Endothelial cell of hepatic sinusoid (primary cell): ENCODE measurements around the gene RFX3.

Experiments
- in situ Hi-C: cut with HindIII; loops from 2 replicates; pipeline ENCODE4 v1.10.0; 2017; ENCODE audit warnings: low sequenced_read_pairs

RFX3 gene

GRCh38 chr9:3525836-3526164 is at the start of gene RFX3:
Gene RFX3, minus strand, starts transcription at chr9:3526001. Its CDS starts 130,413 bp downstream, at chr9:3395588.
- in situ Hi-C loops: no loop called here

- in situ Hi-C loops: no loop called here
Observed at GRCh38 chr9:3571500-3571899, 45.7 kb upstream of the RFX3 start.

GRCh38 chr9:3569529-3569928 is 43.7 kb upstream of the RFX3 start:
- in situ Hi-C loops: no loop called here

DNA sequence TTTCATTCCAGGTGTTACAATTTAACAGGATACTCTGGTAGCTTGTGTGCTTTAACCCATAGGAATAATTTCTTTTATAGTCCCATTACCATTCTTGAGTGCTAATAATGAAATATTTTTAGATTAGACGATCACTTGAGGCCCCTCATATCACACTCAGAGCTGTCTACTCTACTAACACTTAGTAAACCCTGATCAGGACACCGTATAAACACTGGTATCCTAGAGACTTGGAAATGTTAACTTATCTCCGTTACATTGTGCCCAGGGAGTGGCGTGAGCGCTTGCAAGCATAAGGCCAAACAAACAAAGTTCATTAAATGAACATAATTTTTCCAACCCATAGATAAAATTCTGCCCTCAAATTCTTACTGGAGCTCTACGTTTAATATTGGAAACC is 42.2 kb upstream of the RFX3 start:
- in situ Hi-C loops: no loop called here

DNA sequence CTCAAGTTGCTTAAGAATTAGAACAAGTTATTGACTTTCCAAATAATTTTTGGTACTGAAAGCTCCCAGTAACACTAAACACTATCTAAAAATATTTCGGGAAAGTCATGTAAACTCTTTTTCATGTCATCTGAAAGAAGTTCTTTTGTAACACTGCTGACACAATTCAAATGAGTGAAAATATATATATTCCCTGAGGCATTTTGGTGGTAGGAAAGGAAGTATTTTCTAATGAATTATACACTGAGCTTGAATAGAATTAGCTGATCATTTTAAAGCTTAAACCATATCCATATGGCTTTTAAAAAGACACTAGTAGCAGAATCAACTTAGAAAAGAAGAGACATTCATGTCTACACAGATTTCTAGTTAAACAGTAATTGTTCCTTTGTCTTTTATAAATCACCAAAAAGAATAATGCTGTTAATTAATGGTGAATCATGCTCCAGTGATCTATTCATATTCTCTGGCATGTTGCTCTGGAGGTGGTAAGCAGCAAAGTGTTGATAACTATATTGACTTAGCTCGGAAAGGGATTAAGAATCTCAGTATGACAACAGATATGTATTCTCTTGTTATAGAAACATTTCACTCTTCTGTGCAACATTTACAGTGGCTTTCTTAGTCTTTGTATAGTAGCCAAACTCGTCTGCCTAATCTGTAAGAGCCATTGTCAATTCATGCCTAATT is 27.4 kb upstream of the RFX3 start:
- in situ Hi-C loops: no loop called here

- in situ Hi-C loops: no loop called here
Observed at GRCh38 chr9:3549225-3549624, 23.4 kb upstream of the RFX3 start.

- in situ Hi-C loops: no loop called here
Observed at GRCh38 chr9:3548648-3549047, 22.8 kb upstream of the RFX3 start.

DNA sequence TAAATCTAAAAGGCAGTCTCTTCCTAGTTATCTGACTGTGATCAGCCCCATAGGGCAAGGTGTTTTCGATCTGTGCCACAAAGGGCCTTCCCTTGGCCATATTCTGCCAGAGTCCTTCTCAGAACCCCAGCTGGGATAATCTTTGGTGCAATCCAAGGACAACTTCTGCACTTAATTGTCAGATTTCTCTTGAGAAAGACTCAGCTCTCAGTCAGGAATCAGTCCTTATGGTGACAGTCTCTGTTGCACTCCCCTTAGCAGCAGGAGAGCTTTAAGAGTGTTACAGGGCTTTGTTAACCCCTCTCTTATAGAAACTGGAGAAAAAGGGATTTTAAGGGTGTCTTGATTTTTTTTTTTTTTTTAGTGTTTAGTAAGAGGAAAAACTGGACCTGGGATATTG is 15.4 kb upstream of the RFX3 start:
- in situ Hi-C loops: no loop called here

GRCh38 chr9:3534614-3535404 is 9.0 kb upstream of the RFX3 start:
- in situ Hi-C loops: no loop called here

DNA sequence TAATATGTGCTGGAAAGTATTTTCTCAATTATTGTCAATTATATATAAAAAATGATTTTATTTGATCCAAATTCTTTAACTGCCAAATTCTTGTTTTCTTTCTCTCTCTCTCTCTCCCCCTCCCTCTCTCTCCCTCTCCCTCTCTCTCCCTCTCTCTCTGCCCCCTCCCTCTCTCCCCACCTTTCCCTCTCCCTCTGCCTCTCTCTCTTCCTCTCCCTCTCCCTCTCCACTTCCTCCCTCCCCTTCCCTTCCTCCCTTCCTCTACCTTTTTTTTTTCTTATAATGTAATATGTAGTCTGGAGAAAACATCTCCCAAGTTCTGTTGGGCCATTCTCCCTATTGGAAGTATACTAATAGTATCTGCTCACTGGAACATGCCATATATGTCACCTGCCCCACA is 6.4 kb upstream of the RFX3 start:
- in situ Hi-C loops: no loop called here

DNA sequence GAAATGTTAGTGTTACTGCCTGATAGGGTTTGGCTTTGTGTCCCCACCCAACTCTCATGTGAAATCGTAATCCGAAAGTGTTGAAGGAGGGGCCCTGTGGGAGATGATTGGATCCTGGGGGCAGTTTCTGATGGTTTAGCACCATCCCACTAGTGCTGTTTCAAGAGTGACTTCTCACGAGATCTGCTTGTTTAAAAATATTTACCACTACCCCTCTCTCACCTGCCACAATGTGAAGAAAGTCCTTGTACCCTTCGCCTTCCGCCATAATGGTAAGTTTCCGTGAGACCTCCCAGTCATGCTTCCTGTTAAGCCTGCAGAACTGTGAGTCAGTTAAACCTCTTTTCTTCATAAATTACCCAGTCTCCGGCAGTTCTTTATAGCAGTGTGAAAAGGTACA is 2.6 kb upstream of the RFX3 start:
- in situ Hi-C loops: no loop called here

DNA sequence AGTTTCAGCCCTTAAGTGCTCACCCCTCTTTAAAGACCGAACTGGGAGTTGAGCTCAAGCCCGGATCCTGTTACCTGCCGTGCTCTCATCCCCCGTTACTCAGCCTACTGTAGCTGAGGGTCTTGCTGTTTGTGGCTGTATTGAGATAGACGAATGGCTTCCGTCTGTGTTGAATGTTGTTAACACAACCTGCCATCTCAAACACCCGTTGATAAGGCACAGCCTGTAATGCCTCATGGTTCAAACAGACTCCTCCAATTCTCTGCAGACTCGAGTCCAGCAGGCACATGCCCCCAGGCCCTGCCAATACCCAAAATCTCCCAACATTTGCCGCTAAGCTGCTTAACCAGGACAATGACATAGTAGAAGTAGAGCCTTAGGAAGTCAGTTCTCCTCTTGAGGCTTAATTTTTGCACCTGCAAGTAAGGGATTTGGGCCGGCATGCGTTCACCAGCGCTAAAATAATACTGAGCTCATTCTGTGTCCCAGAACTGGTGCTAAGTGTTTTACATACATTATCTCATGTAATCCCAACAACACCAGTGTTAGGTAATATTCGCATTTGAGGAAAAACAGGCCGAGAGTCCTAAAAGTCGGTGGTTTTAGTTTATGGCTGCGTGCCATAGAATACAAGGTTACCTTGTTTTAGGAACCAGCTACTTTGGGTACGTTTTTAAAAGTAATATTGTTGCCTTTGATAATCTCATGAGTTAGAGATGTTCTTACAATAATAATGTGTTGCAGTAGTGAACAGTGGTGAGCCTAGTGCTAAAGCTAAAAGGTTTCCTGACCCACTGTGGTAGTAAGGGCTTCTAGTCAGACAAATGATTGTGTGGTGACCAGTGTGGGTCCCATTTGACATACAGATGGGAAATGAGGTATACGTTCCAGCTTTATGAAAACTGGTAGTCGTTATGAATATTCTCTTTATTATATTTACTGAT is 1.5 kb upstream of the RFX3 start:
- in situ Hi-C loops: no loop called here

DNA sequence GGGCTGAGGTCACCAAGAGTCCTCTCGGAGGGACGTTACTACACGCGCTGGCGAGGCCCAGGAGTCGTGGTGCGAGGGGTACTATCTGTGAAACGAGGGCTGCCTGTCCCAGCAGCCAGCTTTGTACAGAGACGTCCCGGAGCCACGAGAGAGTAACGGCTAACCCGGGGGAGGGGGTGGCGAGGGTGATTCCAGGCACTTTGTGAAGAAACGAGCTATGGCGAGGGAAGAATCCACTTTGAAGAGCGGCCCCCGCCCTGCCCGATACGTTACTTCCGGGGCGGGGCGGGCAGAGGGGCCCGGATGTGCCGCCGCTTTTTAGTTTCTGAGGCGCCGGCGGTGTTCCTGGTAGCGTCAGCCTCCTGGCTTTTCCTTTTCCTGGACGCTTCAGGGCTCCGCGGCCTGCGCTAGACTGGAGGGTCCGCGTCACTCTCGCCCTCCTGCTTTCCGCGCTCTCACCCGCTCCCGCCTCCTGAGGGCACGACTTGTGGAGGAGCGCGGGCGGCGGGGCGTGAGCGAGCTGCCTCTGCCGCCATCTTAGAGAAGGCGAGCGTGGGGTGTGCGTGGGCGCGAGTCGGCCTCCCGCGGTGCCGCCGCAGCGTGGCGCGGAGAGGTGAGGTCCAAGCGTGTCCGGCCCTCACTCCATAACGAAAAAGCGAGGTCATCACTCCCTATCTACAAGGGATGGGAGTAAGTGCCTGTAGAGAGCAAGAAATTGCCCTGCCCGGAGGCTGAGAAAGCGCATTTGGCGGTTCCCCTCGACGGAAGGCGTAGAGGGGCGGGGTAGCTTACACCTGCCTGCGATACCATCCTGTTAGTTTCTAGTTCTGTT is 580 bp upstream of the RFX3 start:
- in situ Hi-C loops: no loop called here

DNA sequence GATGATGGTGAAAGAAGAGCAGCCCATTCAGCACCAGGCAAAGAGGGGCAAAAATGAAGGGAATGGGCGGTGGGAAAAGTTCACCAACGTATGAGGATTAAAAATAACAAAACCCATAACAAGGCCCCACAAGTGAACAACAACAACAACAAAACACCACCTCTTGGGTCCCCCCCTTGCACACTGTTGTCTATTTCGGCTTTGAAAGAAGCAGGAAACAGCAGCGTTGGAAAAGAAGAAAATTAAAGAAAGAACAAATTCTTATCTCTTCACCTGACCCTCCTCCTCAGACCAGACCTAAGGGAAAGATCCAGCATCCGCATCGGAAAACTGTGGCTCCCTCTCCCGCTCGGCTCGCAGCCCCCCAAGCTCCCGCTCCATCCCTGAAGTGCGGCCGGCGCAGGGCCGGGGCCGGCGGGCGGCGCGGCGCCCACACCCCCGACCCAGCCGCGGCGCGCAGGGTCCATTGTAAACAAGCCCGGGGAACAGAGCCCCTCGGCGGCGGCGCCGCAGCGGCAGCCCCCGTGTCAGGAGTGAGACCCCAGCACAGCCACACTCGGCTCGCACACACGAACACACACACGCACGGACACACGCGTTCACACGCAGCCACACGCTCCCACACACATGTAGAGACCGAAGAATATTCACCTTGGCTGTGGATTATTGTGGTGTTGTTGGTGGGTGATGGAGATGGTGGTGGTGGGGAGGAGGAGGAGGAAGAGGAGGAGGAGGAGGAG is 535 bp downstream of the RFX3 start:
- in situ Hi-C loops: no loop called here

GRCh38 chr9:3521966-3522365 is 3.8 kb downstream of the RFX3 start:
- in situ Hi-C loops: no loop called here

GRCh38 chr9:3520564-3520963 is 5.2 kb downstream of the RFX3 start:
- in situ Hi-C loops: no loop called here

DNA sequence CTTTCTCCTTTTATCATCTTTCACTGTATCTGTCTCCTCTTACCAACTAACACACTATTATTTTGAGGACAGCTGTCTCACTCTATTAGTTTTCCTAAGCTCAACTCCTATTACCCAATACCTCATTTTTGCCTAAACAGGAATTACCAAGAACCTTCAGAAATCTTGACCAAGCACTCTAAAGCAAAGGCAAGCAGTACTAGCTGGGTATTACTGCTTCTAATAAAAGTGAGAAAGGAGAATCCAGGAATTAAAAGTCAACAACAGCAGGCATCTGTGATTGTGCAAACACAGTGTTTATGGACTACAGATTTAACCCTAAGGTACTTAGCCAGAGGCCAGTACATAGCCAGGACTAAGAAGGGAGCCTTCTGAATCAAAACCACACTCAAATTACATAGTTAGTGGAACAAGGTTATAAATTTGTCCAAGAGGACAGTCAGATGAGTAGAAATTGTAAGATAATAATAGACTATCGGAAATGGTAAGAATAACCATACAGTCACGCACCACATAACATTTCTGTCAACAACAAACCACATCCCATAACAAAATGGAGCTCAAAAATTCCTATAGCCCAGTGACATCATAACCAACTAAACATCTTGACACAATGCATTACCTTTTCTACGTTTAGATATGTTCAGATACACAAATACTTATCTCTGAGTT is 8.3 kb downstream of the RFX3 start:
- in situ Hi-C loops: no loop called here

GRCh38 chr9:3516667-3517330 is 9.0 kb downstream of the RFX3 start:
- in situ Hi-C loops: no loop called here

DNA sequence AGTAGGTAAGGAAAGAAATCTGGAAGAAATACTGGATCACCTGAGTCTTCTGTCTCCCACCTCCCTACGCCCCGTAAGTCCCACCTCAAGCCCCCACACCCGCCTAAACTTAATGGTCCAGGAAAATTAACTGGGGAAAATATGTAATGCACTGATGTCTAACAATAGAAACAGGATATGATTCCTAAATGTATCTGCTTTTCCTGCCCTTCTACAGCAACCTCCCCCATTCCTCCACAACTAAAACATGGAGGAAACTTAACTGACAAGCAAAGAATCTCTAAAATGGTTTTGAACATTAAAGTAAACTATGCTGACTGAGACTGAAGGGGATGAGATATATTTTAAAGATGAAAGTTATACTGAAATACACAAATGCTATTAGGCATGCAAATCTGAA is 10.4 kb downstream of the RFX3 start:
- in situ Hi-C loops: no loop called here
